Gastrocnemius medialis (tissue), 4 donors: ENCODE measurements around the gene RASAL2.

Source experiments
- POLR2A ChIP-seq, 2 donors: fragments of 450-650 bp; IDR thresholded peaks; one replicate each; pipeline ENCODE4 v1.6.1; 2017; ENCODE audit warnings: antibody characterized with exemption in 2 of 2, mild to moderate bottlenecking in 2 of 2, moderate library complexity in 2 of 2
- TF ChIP-seq, protein P1 (sequence below), 5 experiments: fragments of 450-650 bp in 3 of 5; fragments of 200-600 bp in 2 of 5; sonication (generic) in 2 of 5; IDR thresholded peaks in 4 of 5; conservative IDR thresholded peaks in 1 of 5; 1 replicate in 4 of 5; 2 replicates in 1 of 5; pipeline ENCODE4 v1.5.1; 2016 to 2019; ENCODE audit warnings: antibody characterized with exemption in 5 of 5, mild to moderate bottlenecking in 3 of 5, moderate library complexity in 3 of 5

- TF ChIP-seq, protein P1, sequence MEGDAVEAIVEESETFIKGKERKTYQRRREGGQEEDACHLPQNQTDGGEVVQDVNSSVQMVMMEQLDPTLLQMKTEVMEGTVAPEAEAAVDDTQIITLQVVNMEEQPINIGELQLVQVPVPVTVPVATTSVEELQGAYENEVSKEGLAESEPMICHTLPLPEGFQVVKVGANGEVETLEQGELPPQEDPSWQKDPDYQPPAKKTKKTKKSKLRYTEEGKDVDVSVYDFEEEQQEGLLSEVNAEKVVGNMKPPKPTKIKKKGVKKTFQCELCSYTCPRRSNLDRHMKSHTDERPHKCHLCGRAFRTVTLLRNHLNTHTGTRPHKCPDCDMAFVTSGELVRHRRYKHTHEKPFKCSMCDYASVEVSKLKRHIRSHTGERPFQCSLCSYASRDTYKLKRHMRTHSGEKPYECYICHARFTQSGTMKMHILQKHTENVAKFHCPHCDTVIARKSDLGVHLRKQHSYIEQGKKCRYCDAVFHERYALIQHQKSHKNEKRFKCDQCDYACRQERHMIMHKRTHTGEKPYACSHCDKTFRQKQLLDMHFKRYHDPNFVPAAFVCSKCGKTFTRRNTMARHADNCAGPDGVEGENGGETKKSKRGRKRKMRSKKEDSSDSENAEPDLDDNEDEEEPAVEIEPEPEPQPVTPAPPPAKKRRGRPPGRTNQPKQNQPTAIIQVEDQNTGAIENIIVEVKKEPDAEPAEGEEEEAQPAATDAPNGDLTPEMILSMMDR (IDR thresholded peaks at IDR 0.05 in 4 of 5, conservative IDR thresholded peaks at IDR 0.05 in 1 of 5), result peak; percentile 76 to 94 (median 88)
- TF ChIP-seq POLR2A (IDR thresholded peaks at IDR 0.05), result no peak
Measured at GRCh38 chr1:178532392-178532791, 438.5 kb downstream of the RASAL2 start.
